Activated naive CD4-positive, alpha-beta T cell (primary cell): ENCODE measurements around the gene TIGD3.
"Not testable (repeated sequence)": the region's sequence is repeated elsewhere in the genome, so short reads cannot be mapped to it uniquely, and the experiment has no call there.

Source experiments
- DNase-seq, 4 experiments: peaks; one replicate each; lab custom pipeline; 2025; lab: John Stamatoyannopoulos, UW

TIGD3 gene

DNA sequence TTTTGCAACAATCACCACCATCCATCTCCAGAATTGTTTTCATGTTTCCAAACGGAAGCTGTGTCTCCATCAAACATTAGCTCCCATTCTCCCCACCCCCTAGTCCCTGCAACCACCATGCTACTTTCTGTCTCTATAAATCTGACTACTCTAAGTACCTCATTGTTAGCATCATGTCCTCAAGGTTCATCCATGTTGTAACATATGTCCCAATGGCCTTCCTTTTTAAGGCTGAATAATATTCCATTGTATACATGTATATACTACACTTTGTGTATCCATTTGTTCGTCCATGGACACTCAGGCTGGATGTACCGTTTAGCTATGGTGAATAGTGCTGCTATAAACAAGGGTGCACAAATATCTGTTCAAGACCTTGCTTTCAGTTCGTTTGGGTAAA lies 29.1 kb upstream of the TIGD3 start:
- DNase-seq, result no peak

DNA sequence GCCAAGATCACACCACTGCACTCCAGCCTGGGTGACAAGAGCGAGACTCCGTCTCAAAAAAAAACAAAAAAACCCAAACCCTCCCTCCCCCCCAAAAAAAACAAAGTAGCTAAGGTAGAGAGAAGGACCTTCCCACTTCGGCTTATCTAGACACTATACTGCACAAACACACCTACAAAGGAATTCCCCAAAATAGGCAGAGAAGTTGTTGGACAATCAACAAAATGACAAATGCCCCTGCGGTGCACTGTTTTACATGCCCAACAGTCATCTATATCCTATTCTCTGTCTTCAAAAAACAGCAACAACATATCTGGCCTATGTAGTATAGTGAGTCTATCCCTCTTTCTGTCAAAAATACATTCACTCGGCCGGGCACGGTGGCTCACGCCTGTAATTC lies 27.5 kb upstream of the TIGD3 start:
- no peak for DNase-seq

DNA sequence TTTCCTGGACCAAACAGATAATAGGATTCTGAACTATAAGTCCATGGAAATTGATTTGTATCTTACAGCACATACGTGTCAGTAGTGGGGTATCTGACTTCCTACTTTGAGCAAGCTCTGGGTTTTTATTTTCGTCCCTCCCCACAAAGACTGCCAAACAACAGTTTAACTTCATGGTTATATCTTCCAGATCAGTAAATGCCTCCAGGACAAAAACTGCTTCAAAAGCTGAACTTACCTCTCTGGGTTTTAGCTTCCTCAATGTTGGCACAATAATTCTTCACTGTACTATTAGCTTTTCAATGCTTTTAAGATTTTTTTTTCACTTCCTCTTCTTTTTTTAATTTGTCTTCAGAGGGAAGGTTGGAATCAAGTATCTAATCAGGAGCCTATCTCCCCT lies 25.1 kb upstream of the TIGD3 start:
- DNase-seq, result no peak

DNA sequence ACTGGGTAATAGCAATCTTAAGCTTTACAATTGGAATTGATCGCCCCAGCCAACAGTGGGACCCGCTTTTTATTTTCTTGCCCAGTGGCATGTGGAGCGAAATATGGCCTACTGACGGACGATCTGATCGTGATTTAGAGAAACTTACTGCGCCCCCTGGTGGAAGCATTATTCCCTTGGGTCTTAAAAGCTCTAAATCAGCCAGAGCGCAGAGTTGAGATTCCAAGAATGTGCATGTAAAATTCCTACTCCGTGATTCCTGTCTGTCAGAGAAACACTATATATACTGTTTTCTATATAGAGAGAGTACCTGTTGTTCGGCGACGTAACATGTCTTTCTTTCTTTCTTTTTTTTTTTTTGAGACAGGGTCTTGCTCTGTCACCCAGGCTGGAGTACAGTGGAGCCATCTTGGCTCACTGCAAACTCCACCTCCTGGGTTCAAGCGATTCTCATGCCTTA lies 24.6 kb upstream of the TIGD3 start:
- DNase-seq, result peak; percentile 29 to 72 (median 65)

DNA sequence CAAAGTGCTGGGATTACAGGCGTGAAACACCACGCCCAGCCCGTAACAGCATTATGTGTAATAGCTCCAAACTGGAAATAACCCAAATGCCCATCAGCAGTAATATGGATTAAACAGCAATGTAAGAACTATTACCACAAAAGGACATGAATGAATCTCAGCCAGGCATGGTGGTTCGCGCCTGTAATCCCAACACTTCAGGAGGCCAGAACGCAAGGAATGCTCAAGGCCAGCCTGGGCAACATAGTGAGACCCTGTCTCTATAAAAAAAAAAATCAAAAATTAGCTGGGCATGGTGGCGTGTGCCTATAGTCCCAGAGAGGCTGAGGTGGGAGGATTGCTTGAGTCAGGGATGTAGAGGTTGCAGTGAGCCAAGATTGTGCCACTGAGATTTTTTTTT lies 24.0 kb upstream of the TIGD3 start:
- no peak for DNase-seq

DNA sequence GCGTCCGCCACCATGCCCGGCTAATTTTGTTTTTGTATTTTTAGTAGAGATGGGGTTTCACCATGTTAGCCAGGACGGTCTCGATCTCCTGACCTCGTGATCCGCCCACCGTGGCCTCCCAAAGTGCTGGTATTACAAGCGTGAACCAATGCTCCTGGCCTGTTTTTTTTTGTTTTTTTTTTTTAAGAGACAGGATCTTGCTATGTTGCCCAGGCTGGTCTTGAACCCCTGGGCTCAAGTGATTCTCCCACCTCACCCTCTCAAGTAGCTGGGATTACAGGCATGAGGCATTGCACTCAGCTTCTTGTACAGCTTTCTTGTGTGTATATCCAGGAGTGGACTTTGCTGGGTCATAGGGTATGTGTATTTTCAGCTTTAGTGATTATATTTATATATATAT lies 22.0 kb upstream of the TIGD3 start:
- DNase-seq, result not testable (repeated sequence)

DNA sequence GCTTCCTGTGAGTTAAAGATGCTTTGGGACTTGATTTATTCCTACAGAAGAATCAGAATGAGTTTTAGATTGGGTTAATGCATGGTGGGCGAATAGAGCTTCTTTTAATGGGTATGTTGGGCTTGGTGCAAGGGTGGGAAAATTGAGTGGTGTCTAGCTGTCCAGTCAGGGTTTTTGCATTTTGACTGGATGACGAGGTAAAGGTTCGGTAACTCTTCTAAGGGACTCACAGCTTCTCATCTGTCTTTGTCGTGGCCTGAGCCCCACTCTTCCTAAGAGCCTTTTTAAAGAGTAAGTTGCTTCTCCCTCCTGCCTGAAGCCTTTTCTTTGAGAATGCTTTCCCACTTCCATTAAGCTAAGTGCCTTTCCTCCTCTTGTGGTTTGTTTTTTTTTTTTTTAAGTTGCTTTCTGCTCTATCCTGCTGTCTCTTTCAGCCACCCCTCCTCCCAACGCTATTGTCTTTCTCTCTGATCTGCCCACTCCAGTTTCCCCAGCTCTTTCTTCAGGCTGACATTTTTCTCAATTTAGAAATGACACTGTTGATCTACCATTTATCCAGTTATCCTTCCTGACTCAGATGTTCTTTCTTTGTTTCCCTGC lies 19.8 kb upstream of the TIGD3 start:
- no peak for DNase-seq

DNA sequence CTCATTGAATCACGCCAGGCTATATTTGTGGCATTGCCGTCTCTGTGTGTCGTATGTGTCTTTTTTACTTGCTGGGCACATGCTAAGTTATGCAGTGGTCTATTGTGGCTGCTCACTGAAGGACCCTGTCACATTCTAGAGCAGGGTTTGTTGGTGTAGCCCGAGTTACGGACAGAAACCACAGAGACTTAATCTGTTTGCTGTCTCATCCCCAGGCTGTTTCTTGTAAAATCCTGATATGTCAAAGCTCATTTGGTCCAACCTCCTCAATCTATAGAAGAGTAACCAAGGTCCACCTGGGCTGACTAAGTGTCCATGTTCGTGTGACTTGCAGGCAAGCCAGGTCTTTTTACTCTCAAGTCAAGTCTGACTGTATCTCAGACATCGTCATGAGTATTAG lies 15.9 kb upstream of the TIGD3 start:
- DNase-seq, result no peak

DNA sequence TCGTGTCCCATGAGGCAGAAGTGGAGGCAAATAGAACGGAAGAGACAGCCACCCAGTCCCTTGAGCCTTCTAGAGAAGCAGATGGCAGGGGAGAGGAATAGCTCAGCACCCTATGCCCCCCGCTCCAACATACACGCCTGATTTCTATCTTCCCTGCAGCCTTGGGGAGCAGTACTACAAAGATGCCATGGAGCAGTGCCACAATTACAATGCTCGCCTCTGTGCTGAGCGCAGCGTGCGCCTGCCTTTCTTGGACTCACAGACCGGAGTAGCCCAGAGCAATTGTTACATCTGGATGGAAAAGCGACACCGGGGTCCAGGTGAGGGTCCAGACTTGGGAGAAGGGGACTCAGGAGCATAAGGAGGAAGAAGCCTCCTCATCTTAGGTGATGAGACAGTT lies 14.3 kb upstream of the TIGD3 start:
- no peak for DNase-seq

DNA sequence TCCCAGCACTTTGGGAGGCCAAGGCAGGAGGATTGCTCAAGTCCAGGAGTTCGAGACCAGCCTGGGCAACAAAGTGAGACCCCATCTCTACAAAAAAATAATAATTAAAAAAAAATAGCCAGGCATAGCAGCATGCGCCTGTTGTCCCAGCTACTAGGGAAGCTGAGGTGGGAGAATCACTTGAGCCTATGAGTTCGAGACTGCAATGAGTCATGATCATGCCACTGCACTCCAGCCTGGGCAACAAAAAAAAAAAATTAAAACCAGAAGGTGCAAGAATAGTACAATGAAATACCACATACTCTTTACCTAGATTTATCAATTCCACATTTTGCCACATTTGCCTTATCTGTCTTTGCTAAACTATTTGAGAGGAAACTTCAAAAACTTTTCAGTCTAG lies 12.7 kb upstream of the TIGD3 start:
- DNase-seq, result no peak

DNA sequence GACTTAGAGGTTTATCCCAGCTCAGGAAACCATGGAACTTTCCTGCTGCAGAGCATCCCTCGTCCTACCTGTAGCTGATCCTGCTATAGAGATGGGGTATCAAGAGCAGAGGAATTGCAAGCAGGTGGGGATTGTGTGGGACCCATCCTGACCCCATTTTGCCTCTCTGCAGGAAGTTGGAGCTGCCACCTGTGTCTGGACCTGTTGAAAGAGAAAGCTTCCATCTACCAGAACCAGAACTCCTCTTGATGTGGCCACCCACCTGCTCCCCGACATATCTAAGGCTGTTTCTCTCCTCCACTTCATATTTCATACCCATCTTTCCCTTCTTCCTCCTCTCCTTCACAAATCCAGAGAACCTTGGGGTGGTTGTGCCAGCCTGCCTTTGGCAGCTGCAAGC lies 3.0 kb upstream of the TIGD3 start:
- no peak for DNase-seq

DNA sequence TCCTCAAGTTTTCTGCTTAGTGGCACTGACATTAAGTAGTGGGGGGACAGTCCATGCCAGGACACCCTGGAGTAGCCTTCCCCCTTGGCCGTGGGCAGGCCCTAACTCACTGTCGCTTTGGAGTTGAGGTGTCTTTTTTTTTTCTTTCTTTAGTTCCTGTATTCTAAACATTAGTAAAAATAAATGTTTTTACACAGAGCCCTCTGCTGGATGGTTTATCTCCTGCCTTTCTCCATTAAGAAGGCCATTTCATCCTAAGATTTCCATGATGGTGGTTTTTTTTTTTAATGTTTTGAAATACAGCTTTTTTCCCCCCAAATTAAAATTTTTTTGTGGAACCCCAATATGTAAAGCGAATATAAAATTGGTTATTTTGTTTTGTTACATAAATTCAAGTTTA lies 1.8 kb upstream of the TIGD3 start:
- no peak for DNase-seq

DNA sequence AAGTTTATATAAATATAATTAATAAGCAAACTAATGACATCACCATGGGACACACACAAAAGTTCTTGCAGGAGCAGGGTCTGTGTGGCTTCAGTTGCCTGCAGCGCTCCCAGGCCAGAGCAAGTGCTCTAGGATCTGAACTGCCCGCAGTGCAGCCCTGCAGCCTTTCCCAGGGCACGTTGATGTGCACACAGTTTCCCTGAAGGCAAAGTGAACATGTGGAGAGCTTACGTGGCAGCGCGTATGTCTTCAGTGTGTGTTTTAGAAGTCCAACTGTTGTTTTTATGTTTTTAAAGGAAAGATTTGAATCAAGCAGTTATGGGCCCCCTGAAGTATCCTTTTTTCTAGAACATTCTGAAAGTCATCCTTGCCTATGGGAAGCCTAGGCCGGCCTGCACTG lies 1.2 kb upstream of the TIGD3 start:
- no peak for DNase-seq

DNA sequence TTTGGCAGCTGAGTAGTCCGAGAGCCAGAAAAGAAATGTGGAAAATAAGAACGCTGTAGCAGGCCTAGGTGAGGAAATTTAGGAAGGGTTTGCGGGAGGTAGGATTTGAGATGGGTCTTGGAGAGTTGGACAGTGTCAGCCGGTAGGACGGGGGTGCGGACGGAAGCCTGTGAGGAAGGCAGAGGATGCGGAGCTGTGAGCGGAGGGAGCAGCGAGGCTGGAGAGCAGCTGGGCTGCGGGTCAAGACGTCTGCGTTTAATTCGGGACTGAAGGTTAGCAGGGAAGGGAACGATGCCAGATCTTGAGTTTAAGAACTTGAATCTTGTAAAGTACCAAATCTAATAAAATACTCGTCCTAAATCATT lies 669 bp upstream of the TIGD3 start:
- DNase-seq, result no peak

DNA sequence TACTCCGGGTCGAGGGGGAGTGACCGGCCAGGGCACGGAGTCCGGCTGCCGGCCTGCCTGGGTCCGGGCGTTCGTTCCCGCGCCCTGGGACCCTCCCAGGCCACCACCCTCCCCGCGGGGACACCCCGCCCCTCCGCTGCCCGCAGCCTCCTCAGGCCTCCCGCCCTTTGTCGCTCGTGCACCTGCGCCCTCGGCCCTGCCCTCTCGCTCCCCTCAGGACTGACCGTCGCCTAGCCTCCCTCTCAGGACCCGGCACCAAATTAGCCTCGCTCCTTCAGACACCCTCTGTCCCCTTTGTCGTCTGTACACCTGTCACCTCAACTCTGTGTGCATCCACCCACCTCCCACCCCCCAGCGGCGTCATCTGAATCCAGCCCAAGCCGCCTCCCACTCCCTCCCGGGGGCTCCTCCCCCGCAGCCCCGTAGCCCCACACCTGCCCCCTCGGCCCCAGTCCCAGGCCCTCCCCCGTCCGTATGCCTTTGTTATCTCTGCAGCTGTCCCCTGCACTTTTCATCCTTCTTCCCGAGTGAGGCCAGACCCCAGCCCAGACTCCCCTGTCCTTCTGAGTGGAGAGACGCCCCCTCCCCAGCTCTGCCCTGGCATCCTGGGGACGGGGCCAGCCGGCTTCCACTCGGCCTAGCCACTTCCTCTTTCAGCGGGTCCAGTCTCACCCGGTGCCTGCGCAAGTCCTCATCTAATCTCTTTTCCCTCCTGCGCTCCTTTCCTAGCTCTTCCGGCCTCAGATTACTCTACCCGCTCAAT lies 643 bp downstream of the TIGD3 start:
- DNase-seq, result peak in 2 of 4 experiments; percentile 28 to 58

DNA sequence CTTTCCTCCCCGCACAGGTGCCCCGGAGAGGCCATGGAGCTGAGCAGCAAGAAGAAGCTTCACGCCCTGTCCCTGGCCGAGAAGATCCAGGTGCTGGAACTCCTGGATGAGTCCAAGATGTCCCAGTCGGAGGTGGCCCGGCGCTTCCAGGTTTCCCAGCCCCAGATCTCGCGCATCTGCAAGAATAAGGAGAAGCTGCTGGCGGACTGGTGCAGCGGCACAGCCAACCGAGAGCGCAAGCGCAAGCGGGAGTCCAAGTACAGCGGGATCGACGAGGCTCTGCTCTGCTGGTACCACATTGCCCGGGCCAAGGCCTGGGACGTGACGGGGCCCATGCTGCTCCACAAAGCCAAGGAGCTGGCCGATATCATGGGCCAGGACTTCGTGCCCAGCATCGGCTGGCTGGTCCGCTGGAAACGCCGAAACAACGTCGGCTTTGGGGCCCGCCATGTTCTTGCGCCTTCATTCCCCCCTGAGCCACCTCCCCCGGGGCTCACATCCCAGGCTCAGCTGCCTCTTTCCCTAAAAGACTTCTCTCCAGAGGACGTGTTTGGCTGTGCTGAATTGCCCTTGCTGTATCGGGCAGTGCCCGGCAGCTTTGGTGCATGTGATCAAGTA lies 1.3 kb downstream of the TIGD3 start:
- no peak for DNase-seq

DNA sequence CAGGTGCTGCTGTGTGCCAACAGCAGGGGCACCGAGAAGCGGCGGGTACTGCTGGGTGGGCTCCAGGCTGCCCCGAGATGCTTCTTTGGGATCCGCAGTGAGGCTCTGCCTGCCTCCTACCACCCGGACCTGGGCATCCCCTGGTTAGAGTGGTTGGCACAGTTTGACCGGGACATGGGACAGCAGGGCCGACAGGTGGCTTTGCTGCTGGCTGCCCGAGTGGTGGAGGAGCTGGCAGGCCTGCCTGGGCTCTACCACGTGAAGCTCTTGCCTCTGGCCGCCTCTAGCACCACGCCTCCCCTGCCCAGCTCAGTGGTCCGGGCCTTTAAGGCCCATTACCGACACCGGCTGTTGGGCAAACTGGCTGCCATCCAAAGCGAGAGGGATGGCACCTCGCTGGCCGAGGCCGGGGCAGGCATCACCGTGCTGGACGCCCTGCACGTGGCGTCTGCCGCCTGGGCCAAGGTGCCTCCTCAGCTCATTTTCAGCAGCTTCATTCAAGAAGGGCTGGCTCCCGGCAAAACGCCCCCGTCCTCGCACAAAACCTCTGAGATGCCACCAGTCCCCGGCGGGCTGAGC lies 1.9 kb downstream of the TIGD3 start:
- no peak for DNase-seq

DNA sequence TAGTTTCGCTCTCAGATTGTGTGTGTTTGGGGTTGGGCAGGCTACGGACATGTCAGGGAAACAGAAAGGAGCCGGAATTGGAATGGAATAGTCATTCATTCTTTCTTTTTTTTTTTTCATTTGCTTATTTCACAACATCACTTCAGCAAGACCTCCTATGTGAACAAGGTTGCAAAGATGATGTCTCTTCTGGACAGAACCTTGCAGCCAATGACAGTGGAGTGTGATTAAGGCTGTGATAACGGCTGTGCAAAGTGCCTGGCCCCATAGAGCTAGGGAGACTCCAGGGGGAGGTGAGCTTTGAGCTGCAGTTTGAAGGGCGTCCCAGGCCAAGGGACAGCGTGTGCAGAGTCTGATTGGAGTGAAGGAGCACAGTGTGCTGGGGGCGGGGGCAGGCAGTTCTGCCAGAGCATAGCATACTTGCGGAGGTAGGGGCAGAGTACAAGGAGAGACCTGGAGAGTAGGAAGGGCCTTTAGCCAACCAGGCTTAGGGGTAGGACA lies 3.4 kb downstream of the TIGD3 start:
- no peak for DNase-seq

DNA sequence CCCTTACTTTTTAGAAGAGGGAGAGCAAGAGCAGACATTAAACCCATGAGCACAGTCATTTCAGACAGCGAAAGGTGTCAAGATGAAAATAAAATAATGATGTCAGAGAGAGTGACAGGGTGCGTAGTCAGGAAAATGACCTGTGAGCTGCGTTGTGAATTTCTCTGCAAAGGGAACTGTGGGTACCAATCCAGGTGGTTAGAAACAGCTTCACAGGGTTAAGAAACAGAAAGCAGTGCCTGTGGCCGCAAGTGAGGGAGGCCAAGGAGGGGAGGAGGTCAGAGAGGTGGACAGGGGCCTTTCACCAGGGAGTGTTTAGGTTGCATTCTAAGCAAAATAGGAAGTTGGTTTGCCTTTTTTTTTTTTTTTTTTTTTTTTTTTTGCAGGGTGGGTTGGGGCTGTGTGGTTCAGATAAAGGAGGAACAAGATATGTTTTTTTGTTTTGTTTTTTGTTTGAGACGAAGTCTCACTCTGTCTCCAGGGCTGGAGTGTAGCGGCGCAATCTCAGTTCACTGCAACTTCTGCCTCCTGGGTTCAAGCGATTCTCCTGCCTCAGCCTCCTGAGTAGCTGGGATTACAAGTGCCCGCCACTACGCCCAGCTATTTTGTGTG lies 7.9 kb downstream of the TIGD3 start:
- no peak for DNase-seq

DNA sequence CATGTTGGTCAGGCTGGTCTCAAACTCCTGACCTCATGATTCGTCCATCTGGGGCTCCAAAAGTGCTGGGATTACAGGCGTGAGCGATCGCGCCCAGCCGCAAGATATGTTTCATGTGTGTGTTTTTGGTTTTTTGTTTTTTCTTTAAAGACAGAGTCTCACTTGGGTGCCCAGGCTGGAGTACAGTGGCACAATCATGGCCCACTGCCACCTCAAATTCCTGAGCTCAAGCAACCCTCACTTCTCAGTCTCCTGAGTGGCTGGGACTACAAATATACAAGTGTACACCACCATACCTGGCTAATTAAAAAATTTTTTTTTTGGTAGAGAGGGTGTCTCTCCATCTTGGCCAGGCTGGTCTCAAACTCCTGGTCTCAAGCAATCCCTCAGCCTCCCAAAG lies 8.4 kb downstream of the TIGD3 start:
- DNase-seq, result no peak

DNA sequence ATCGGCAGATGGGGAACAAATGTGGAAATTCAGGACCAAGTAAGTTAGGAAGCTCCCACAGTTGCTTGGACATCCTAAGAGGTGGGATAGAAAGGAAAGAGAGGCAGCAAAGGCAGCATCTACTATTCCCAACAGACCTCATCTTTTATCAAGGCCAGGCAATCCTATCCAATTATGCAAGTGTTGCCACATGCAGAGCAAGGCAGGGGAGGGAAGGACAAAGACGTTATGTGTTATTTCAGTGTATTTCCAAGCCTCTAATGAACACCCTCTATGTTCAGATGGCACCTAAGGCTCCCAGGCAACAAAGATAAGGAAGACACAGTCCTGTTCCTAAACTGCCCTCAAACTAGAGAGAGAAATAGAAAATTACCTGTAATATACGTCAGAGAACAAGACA lies 9.2 kb downstream of the TIGD3 start:
- DNase-seq, result no peak

DNA sequence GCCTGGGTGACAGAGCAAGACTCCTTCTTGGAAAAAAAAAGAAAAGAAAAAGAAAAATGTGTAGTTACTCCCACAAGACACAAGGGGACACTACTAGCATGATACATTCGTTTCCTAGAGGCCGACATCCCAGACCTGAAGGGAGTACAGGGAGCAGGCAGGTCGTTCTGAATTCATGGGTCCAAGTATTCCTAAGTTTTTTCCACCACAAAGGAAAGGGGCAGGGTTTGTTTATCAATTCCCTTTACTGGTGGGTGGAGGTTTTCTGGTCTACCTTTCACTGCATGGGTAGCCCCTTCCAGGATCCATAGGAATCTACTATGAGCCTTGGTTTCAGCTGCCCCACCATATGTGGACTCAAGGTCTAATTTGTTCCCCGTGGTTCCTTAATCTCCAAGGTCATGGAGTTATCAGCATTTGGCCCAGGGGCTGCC lies 11.8 kb downstream of the TIGD3 start:
- no peak for DNase-seq

DNA sequence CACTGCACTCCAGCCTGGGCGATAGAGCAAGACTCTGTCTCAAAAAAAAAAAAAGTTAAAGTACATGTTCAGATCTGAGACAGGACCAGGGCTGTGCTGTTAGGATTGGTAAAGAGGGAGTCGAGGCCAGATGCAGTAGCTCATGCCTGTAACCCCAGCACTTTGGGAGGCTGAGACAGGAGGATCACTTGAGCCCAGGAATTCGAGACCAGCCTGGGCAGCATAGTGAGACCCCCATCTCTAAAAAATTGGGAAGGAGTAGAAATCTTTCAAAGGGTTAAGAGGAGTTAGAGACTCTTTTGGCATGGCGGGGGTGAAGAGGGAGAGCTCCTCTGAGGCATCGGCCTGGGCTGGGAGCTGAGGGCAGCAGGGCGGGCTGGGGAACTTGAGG lies 16.1 kb downstream of the TIGD3 start:
- no peak for DNase-seq
